Trophoblast cell (in vitro differentiated cells and primary cell): Measurements from ENCODE around the gene GNG14.

ENCODE experiments used
- DNase-seq, 2 donors: peaks; one replicate each; pipeline ENCODE4 v3.0.0-alpha.2; 2016
- H2AFZ ChIP-seq: 2 replicates; pipeline ENCODE4 v1.6.1; 2013; ENCODE audit warnings: low read length, moderate library complexity, mild to moderate bottlenecking; ENCODE audit not compliant: insufficient read depth, poor library complexity
- H2AK5ac ChIP-seq: 2 replicates; pipeline ENCODE4 v1.6.1; 2013; ENCODE audit warnings: mild to moderate bottlenecking, low read length
- H2BK120ac ChIP-seq: 2 replicates; pipeline ENCODE4 v1.6.1; 2013; ENCODE audit warnings: low read length, mild to moderate bottlenecking, moderate library complexity; ENCODE audit not compliant: insufficient read depth, poor library complexity
- H2BK12ac ChIP-seq: 2 replicates; pipeline ENCODE4 v1.6.1; 2013; ENCODE audit warnings: mild to moderate bottlenecking, low read length, moderate library complexity
- H2BK5ac ChIP-seq: 2 replicates; pipeline ENCODE4 v1.6.1; 2013; ENCODE audit warnings: low read length, low read depth, moderate library complexity, mild to moderate bottlenecking; ENCODE audit not compliant: poor library complexity
- H3K14ac ChIP-seq: 2 replicates; pipeline ENCODE4 v1.6.1; 2013; ENCODE audit warnings: mild to moderate bottlenecking, low read length
- H3K18ac ChIP-seq: 2 replicates; pipeline ENCODE4 v1.6.1; 2013; ENCODE audit warnings: mild to moderate bottlenecking, low read length
- H3K23ac ChIP-seq: 2 replicates; pipeline ENCODE4 v1.6.1; 2013; ENCODE audit warnings: low read length
- H3K27ac ChIP-seq: 2 replicates; pipeline ENCODE4 v1.5.1; 2013; ENCODE audit warnings: low read depth, mild to moderate bottlenecking, inconsistent platforms, low read length, moderate library complexity
- H3K27me3 ChIP-seq: 2 replicates; pipeline ENCODE4 v1.6.1; 2013; ENCODE audit warnings: inconsistent platforms, mild to moderate bottlenecking, low read length, moderate library complexity; ENCODE audit not compliant: insufficient read depth
- H3K36me3 ChIP-seq, 2 experiments: 1 replicate in 1 of 2; 2 replicates in 1 of 2; pipeline ENCODE4 v1.6.1; 2013; ENCODE audit warnings: low read length in 2 of 2, mild to moderate bottlenecking in 2 of 2, moderate library complexity in 1 of 2; ENCODE audit not compliant: insufficient read depth in 2 of 2, control insufficient read depth in 1 of 2
- H3K4ac ChIP-seq: 2 replicates; pipeline ENCODE4 v1.6.1; 2013; ENCODE audit warnings: low read depth, mild to moderate bottlenecking, low read length, moderate library complexity
- H3K4me1 ChIP-seq, 2 experiments: 1 replicate in 1 of 2; 2 replicates in 1 of 2; pipeline ENCODE4 v1.6.1; 2013; ENCODE audit warnings: low read length in 2 of 2, mild to moderate bottlenecking in 2 of 2, moderate library complexity in 1 of 2; ENCODE audit not compliant: insufficient read depth in 2 of 2, control insufficient read depth in 1 of 2
- H3K4me2 ChIP-seq: 2 replicates; pipeline ENCODE4 v1.6.1; 2013; ENCODE audit warnings: inconsistent platforms, mild to moderate bottlenecking, low read length, moderate library complexity
- H3K4me3 ChIP-seq: 2 replicates; pipeline ENCODE4 v1.5.1; 2013; ENCODE audit warnings: mild to moderate bottlenecking, low read depth, low read length, inconsistent platforms
- H3K79me1 ChIP-seq: one replicate; pipeline ENCODE4 v1.6.1; 2013; ENCODE audit warnings: low read length
- H3K79me2 ChIP-seq: 2 replicates; pipeline ENCODE4 v1.6.1; 2013; ENCODE audit warnings: low read length, mild to moderate bottlenecking; ENCODE audit not compliant: control insufficient read depth, insufficient read depth, poor library complexity
- H3K9ac ChIP-seq: 2 replicates; pipeline ENCODE4 v1.6.1; 2013; ENCODE audit warnings: mild to moderate bottlenecking, low read length
- H3K9me3 ChIP-seq: 2 replicates; pipeline ENCODE4 v1.6.1; 2013; ENCODE audit warnings: low read depth, mild to moderate bottlenecking, control low read depth, inconsistent platforms, low read length; ENCODE audit not compliant: insufficient read depth
- H4K12ac ChIP-seq: 2 replicates; pipeline ENCODE4 v1.6.1; 2013; ENCODE audit warnings: low read depth, mild to moderate bottlenecking, low read length, moderate library complexity
- H4K8ac ChIP-seq: 2 replicates; pipeline ENCODE4 v1.6.1; 2013; ENCODE audit warnings: low read depth, mild to moderate bottlenecking, low read length, moderate library complexity
- H4K91ac ChIP-seq: one replicate; pipeline ENCODE4 v1.6.1; 2013; ENCODE audit warnings: low read depth, mild to moderate bottlenecking, low read length, moderate library complexity
- WGBS: extraction: QIAGEN DNeasy Blood & Tissue Kit; methylation state at CpG from one replicate; pipeline ENCODE4 v1.1.7; 2013; ENCODE audit warnings: missing lambda C conversion rate; ENCODE audit not compliant: insufficient read length, insufficient coverage; ENCODE audit errors: extremely low coverage; 5-methylcytosine and 5-hydroxymethylcytosine counted together

The GNG14 gene

GRCh38 chr19:12670159-12670928 is 17.5 kb upstream of the GNG14 start:
- Histone ChIP-seq H3K4ac (peak overlapping the region; percentile 12), H2BK12ac (no peak overlapping the region), H4K91ac (no peak overlapping the region), H3K27me3 (no peaks in the 10 kb centered on the region), H3K9ac (peak overlapping the region; percentile 86), H3K4me1 (peaks cover 20 to 27% of the 10 kb centered on the region in 2 experiments), H4K12ac (no peak overlapping the region), H2AK5ac (no peak overlapping the region), H3K23ac (no peak overlapping the region), H3K18ac (no peak overlapping the region), H3K79me2 (peaks cover 10% of the 10 kb centered on the region), H3K9me3 (peaks cover 1% of the 10 kb centered on the region), H3K4me3 (peak overlapping the region; percentile 87), H3K14ac (no peak overlapping the region), H3K36me3 (peaks cover 31 to 34% of the 10 kb centered on the region in 2 experiments), H3K79me1 (peaks cover 11% of the 10 kb centered on the region), H2AFZ (peak overlapping the region; percentile 13), H3K27ac (peak overlapping the region; percentile 77), H3K4me2 (peak overlapping the region; percentile 91), H2BK120ac (no peak overlapping the region), H4K8ac (peak overlapping the region; percentile 96), H2BK5ac (no peak overlapping the region)
- no CpG with 5 or more reads among the region's 26 CpGs for WGBS
- DNase-seq = no peak

DNA sequence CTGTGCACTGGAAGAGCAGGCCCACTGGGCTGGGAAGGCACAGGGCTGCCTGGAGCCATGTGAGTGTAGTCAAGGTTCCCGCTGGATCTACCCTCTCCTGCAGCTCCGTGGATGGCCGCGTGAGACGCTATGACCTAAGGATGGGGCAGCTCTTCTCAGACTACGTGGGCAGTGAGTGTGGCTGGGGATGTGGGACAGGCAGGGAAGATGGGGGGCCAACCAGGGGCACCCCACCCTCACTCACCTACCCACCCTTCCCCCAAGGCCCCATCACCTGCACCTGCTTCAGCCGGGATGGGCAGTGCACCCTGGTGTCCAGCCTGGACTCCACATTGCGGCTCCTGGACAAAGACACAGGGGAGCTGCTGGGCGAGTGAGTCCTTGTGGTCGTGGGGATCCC is 15.1 kb upstream of the GNG14 start:
- H3K23ac ChIP-seq = no peak overlapping the region

GRCh38 chr19:12675399-12675798 is 12.4 kb upstream of the GNG14 start:
- H3K9me3 ChIP-seq = peaks cover 5% of the 10 kb centered on the region
- no peak overlapping the region for H3K4me2 ChIP-seq
- H3K4me3 ChIP-seq = no peak overlapping the region
- no peak overlapping the region for H2AFZ ChIP-seq
- no peaks in the 10 kb centered on the region for H3K79me2 ChIP-seq
- no CpG with 5 or more reads among the region's 10 CpGs for WGBS
- H2BK12ac ChIP-seq = no peak overlapping the region
- no peak overlapping the region for H3K18ac ChIP-seq
- H2BK120ac ChIP-seq = no peak overlapping the region
- no peak overlapping the region for H3K27ac ChIP-seq
- H3K23ac ChIP-seq = no peak overlapping the region
- H3K14ac ChIP-seq = no peak overlapping the region
- H3K27me3 ChIP-seq = no peaks in the 10 kb centered on the region
- no peak overlapping the region for H4K91ac ChIP-seq
- H3K36me3 ChIP-seq = peaks cover 59 to 63% of the 10 kb centered on the region in 2 experiments
- no peak overlapping the region for H2AK5ac ChIP-seq
- no peak overlapping the region for H4K12ac ChIP-seq
- no peak overlapping the region for H2BK5ac ChIP-seq
- H4K8ac ChIP-seq = no peak overlapping the region
- no peak for DNase-seq
- peaks cover 4% of the 10 kb centered on the region in 2 experiments for H3K4me1 ChIP-seq
- H3K9ac ChIP-seq = no peak overlapping the region
- H3K79me1 ChIP-seq = no peaks in the 10 kb centered on the region
- no peak overlapping the region for H3K4ac ChIP-seq

More for the DNA sequence above, 15.1 kb upstream of the GNG14 start:
- DNase-seq = no peak
- H4K8ac ChIP-seq = no peak overlapping the region
- H3K79me2 ChIP-seq = peaks cover 6% of the 10 kb centered on the region
- no peak overlapping the region for H2AFZ ChIP-seq
- H3K18ac ChIP-seq = no peak overlapping the region
- H2AK5ac ChIP-seq = no peak overlapping the region
- H3K27me3 ChIP-seq = no peaks in the 10 kb centered on the region
- WGBS = no CpG with 5 or more reads among the region's 10 CpGs
- peaks cover 3% of the 10 kb centered on the region for H3K9me3 ChIP-seq
- no peak overlapping the region for H3K9ac ChIP-seq
- H3K27ac ChIP-seq = no peak overlapping the region
- no peak overlapping the region for H4K91ac ChIP-seq
- H4K12ac ChIP-seq = peak overlapping the region; percentile 20
- peaks cover 15 to 16% of the 10 kb centered on the region in 2 experiments for H3K4me1 ChIP-seq
- H3K14ac ChIP-seq = no peak overlapping the region
- no peak overlapping the region for H3K4me3 ChIP-seq
- no peak overlapping the region for H2BK5ac ChIP-seq
- no peak overlapping the region for H3K4ac ChIP-seq
- peaks cover 45 to 50% of the 10 kb centered on the region in 2 experiments for H3K36me3 ChIP-seq
- no peak overlapping the region for H2BK120ac ChIP-seq
- H2BK12ac ChIP-seq = no peak overlapping the region
- H3K4me2 ChIP-seq = no peak overlapping the region
- H3K79me1 ChIP-seq = peaks cover 11% of the 10 kb centered on the region

DNA sequence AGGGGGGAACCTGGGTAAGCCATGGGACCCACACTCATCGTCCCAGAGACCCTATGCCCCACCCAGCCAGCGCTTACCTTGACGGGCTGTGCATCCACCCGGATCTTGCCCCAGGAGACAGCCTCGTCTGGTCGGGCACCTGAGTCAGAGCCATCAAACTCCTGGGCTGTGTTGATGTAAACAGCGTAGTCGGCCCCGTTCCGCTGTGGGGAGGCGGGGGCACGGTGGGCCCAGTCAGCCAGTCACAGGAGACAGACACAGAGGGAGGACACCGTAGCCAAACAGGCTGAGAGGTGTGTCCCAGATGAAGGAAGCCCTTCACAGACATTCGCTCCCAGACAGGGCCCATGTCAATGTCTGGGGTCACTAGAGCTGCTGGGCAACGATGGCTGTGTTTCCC is 11.9 kb upstream of the GNG14 start:
- H3K27me3 ChIP-seq = no peaks in the 10 kb centered on the region
- no CpG with 5 or more reads among the region's 15 CpGs for WGBS
- DNase-seq = no peak

More for the DNA sequence above, 11.9 kb upstream of the GNG14 start:
- H2BK5ac ChIP-seq = no peak overlapping the region
- H3K27ac ChIP-seq = no peak overlapping the region
- H3K9me3 ChIP-seq = peaks cover 5% of the 10 kb centered on the region
- H3K23ac ChIP-seq = no peak overlapping the region
- H3K4me3 ChIP-seq = no peak overlapping the region
- H4K12ac ChIP-seq = no peak overlapping the region
- H2AFZ ChIP-seq = no peak overlapping the region
- H2BK12ac ChIP-seq = no peak overlapping the region
- H2BK120ac ChIP-seq = no peak overlapping the region
- H3K18ac ChIP-seq = no peak overlapping the region
- no peak overlapping the region for H2AK5ac ChIP-seq
- H3K4ac ChIP-seq = no peak overlapping the region
- H3K4me2 ChIP-seq = no peak overlapping the region
- no peak overlapping the region for H4K91ac ChIP-seq
- H3K36me3 ChIP-seq = peaks cover 59 to 60% of the 10 kb centered on the region in 2 experiments
- H3K79me1 ChIP-seq = no peaks in the 10 kb centered on the region
- no peak overlapping the region for H3K14ac ChIP-seq
- H3K9ac ChIP-seq = no peak overlapping the region
- H4K8ac ChIP-seq = no peak overlapping the region
- H3K79me2 ChIP-seq = no peaks in the 10 kb centered on the region
- no peaks in the 10 kb centered on the region for H3K4me1 ChIP-seq
